ENCODE results near the gene SLC25A12. TPM values are rescaled to one million over a fixed set of nuclear protein-coding genes. Genes with fewer than 3 reads are reported as not detected.
"Not testable (repeated sequence)": the region's sequence is repeated elsewhere in the genome, so short reads cannot be mapped to it uniquely, and the experiment has no call there.

SLC25A12 gene
- total and polyA plus RNA-seq, 9 donors: 15.6 to 34.1 (median 21.6) TPM

DNA sequence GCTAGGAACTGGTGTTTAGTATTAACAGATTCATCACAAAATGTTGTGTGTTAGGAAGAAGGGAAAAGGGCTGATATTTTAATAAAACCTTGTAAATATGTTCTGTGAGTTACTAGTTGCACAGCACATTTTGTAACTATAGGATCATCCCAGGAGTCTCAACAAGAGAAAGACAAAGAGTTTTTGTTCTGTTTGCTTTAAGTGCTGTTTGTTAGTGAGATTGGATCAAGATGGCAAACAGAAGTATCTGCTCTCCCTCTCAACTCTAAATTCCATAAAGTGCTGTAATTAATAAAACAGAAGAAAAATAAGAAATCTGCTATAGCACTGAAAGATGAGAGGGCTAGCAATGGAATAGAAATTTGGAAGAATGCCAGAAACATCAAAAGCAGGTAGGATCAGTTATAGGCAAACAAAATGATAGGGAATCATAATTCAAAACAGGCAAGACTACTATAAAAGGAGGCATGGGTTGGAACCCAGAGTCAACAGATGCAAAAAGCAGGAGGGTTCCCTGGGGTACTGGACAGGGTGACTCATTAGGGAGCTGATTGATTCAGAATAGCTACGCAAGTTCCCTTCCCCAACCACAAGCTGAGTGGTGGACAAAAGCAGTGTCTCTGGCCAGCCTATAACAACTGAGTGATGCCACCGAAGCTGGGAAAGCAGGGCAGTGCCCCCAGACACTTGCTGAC, 131.0 kb downstream of the SLC25A12 start:
- H3K4me1 ChIP-seq (ENCODE audit: insufficient read depth): no peaks in the 10 kb centered on the region
- no peaks in the 10 kb centered on the region for H3K36me3 ChIP-seq
- TF ChIP-seq, protein P1, sequence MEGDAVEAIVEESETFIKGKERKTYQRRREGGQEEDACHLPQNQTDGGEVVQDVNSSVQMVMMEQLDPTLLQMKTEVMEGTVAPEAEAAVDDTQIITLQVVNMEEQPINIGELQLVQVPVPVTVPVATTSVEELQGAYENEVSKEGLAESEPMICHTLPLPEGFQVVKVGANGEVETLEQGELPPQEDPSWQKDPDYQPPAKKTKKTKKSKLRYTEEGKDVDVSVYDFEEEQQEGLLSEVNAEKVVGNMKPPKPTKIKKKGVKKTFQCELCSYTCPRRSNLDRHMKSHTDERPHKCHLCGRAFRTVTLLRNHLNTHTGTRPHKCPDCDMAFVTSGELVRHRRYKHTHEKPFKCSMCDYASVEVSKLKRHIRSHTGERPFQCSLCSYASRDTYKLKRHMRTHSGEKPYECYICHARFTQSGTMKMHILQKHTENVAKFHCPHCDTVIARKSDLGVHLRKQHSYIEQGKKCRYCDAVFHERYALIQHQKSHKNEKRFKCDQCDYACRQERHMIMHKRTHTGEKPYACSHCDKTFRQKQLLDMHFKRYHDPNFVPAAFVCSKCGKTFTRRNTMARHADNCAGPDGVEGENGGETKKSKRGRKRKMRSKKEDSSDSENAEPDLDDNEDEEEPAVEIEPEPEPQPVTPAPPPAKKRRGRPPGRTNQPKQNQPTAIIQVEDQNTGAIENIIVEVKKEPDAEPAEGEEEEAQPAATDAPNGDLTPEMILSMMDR (IDR thresholded peaks at IDR 0.05): no peak
- TF ChIP-seq POLR2A (IDR thresholded peaks at IDR 0.05) (no peak), EP300 (IDR thresholded peaks at IDR 0.05) (no peak)
- no peaks in the 10 kb centered on the region for H3K27me3 ChIP-seq
- WGBS, 3 donors: 82 to 98% (median 97%) methylated on average over 2 of the region's 2 CpGs
- intact Hi-C loops (cut with DNase I): no loop called here
- no peak overlapping the region for H3K27ac ChIP-seq
- H3K9me3 ChIP-seq: no peaks in the 10 kb centered on the region
- no peak for DNase-seq
- no peak overlapping the region for H3K4me3 ChIP-seq

GRCh38 chr2:171761176-171761575, 132.9 kb downstream of the SLC25A12 start:
- H3K4me3 ChIP-seq; H3K36me3 ChIP-seq; DNase-seq; H3K4me1 ChIP-seq (ENCODE audit: insufficient read depth); H3K27me3 ChIP-seq; intact Hi-C loops (cut with DNase I); H3K27ac ChIP-seq; H3K9me3 ChIP-seq: not testable (repeated sequence)
- WGBS, 3 donors: 92 to 99% (median 97%) methylated on average over 4 of the region's 4 CpGs

- H3K27ac ChIP-seq; H3K27me3 ChIP-seq; H3K4me1 ChIP-seq (ENCODE audit: insufficient read depth); H3K36me3 ChIP-seq; intact Hi-C loops (cut with DNase I); DNase-seq; H3K9me3 ChIP-seq; H3K4me3 ChIP-seq: not testable (repeated sequence)
- WGBS, 3 donors: 93 to 97% (median 96%) methylated on average over 1 of the region's 1 CpG
Observed at GRCh38 chr2:171758762-171759161, 135.3 kb downstream of the SLC25A12 start.

DNA sequence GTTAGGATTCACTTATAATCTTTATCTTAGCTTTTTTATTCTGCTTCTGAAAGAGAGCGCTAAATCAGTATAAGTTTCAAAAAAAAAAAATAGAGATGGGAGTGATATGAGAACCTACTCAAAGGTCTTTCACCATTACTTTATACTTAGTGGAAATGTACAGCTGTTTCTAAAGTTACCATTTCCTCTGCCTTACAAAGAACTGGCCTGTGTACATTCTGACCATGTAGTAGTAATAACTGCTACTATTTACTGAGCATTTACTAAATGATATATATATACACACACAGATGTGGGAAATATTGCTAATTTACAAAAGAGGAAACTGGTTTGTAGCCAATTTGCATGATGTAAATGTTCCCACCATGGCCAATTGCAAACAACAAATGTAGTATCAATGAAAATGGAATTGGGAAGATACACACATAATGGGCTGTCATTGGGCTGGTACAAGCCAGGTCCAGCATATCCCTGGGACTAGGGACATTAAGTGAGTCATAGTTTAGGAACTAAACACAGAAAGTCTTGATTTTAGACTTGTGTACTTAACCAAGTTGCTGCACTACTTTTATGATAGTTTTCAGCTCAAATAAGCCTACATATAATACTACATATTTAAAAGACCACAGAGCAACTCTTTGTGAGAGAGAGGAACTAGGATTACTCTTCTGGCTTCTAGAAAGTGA, 139.6 kb downstream of the SLC25A12 start:
- H3K4me1 ChIP-seq (ENCODE audit: insufficient read depth): no peaks in the 10 kb centered on the region
- 99 to 100% (median 100%) methylated on average over 1 of the region's 1 CpG for WGBS, 3 donors
- intact Hi-C loops (cut with DNase I): no loop called here
- DNase-seq: no peak
- no peaks in the 10 kb centered on the region for H3K36me3 ChIP-seq
- no peak overlapping the region for H3K4me3 ChIP-seq
- TF ChIP-seq POLR2A (IDR thresholded peaks at IDR 0.05) (no peak), EP300 (IDR thresholded peaks at IDR 0.05) (no peak)
- TF ChIP-seq, protein P1 (IDR thresholded peaks at IDR 0.05): no peak
- H3K9me3 ChIP-seq: no peaks in the 10 kb centered on the region
- no peak overlapping the region for H3K27ac ChIP-seq
- H3K27me3 ChIP-seq: no peaks in the 10 kb centered on the region

DNA sequence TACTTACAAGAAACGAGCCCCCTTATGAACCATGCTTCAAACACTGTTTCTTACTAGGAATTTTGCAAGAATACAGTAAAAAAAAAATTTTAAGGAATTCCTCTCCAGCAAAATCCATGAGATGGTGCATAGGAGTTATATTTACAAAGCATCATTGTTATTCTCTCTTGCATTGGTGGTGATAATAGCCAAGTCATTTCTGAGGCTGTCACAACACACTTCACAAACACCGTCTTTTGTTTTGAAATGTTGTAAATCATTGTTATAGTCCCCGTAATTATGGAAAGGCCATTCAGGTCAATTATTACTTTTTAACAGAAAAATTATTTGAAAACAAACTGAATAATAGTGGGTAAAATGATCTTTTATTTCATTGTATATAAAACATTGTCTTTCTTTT, 146.7 kb downstream of the SLC25A12 start:
- Histone ChIP-seq H3K4me3 (no peak overlapping the region), H3K27ac (no peak overlapping the region), H3K27me3 (no peaks in the 10 kb centered on the region), H3K36me3 (no peaks in the 10 kb centered on the region), H3K4me1 (ENCODE audit: insufficient read depth) (no peaks in the 10 kb centered on the region), H3K9me3 (no peaks in the 10 kb centered on the region)
- WGBS, 3 donors: 86 to 89% (median 89%) methylated on average over 3 of the region's 3 CpGs
- TF ChIP-seq, protein P1 (IDR thresholded peaks at IDR 0.05): no peak
- TF ChIP-seq EP300 (IDR thresholded peaks at IDR 0.05) (no peak), POLR2A (IDR thresholded peaks at IDR 0.05) (no peak)
- no peak for DNase-seq
- intact Hi-C loops (cut with DNase I): no loop called here

All from ovary (tissue), 9 donors.